ENCODE measurements around the gene SYNDIG1.

- TF ChIP-seq CTCF (IDR thresholded peaks at IDR 0.05; ENCODE audit: insufficient read depth, low read length) (no peak), REST (IDR thresholded peaks at IDR 0.05; ENCODE audit: insufficient replicate concordance, low read depth) (no peak), POLR2AphosphoS5 (IDR thresholded peaks at IDR 0.05; ENCODE audit: low read depth) (no peak), GABPA (IDR thresholded peaks at IDR 0.05; ENCODE audit: low read depth) (no peak), SPI1 (IDR thresholded peaks at IDR 0.05; ENCODE audit: borderline replicate concordance, low read depth) (no peak)
Observed at GRCh38 chr20:24575811-24576210, 106.4 kb downstream of the SYNDIG1 start.
